NB4 (cell line): Measurements from ENCODE around the gene CDKN2AIP.
"Not testable (repeated sequence)": the region's sequence is repeated elsewhere in the genome, so short reads cannot be mapped to it uniquely, and the experiment has no call there.

Source experiments
- DNase-seq: peaks from one replicate; pipeline ENCODE4 v3.0.0; 2010; ENCODE audit warnings: low read depth
- H3K4me3 ChIP-seq: one replicate; pipeline ENCODE4 v1.5.1; 2011; ENCODE audit warnings: mild to moderate bottlenecking, low read depth, low read length, moderate library complexity
- CTCF ChIP-seq: IDR thresholded peaks from one replicate; pipeline ENCODE4 v1.5.1; 2012; ENCODE audit warnings: low read depth, low read length
- MYC ChIP-seq: IDR thresholded peaks from 2 replicates; pipeline ENCODE4 v1.6.1; 2011; ENCODE audit warnings: low read depth, low read length
- POLR2A ChIP-seq: IDR thresholded peaks from 2 replicates; pipeline ENCODE4 v1.6.1; 2011; ENCODE audit warnings: mild to moderate bottlenecking; ENCODE audit not compliant: insufficient read length; ENCODE audit errors: extremely low read depth
- TF ChIP-seq, protein P1 (sequence below): IDR thresholded peaks from 2 replicates; pipeline ENCODE4 v1.6.1; 2011; ENCODE audit warnings: low read depth, low read length

The CDKN2AIP gene

GRCh38 chr4:183430317-183430993, 14.0 kb upstream of the CDKN2AIP start:
- H3K4me3 ChIP-seq: no peak overlapping the region
- DNase-seq: no peak
- TF ChIP-seq MYC (no peak), CTCF (no peak), POLR2A (no peak)
- TF ChIP-seq, protein P1, sequence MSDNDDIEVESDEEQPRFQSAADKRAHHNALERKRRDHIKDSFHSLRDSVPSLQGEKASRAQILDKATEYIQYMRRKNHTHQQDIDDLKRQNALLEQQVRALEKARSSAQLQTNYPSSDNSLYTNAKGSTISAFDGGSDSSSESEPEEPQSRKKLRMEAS: no peak

- TF ChIP-seq CTCF: no peak
- DNase-seq: no peak
- H3K4me3 ChIP-seq: no peak overlapping the region
Observed at GRCh38 chr4:183430994-183431347, 13.5 kb upstream of the CDKN2AIP start.

GRCh38 chr4:183431614-183432013, 12.8 kb upstream of the CDKN2AIP start:
- no peak for DNase-seq
- TF ChIP-seq, protein P1: no peak
- TF ChIP-seq POLR2A (no peak), MYC (no peak), CTCF (no peak)
- H3K4me3 ChIP-seq: no peak overlapping the region

DNA sequence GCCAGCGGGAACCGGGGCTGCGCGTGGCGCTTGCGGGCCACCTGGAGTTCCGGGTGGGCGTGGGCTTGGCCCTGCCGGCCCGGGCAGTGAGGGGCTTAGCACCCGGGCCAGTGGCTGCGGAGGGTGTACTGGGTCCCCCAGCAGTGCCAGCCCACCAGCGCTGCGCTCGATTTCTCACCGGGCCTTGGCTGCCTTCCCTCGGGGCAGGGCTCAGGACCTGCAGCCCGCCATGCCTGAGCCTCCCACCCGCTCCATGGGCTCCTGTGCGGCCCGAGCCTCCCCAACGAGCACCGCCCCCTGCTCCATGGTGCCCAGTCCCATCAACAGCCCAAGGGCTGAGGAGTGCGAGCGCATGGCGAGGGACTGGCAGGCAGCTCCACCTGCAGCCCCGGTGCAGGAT, 11.3 kb upstream of the CDKN2AIP start:
- not testable (repeated sequence) for H3K4me3 ChIP-seq, DNase-seq

DNA sequence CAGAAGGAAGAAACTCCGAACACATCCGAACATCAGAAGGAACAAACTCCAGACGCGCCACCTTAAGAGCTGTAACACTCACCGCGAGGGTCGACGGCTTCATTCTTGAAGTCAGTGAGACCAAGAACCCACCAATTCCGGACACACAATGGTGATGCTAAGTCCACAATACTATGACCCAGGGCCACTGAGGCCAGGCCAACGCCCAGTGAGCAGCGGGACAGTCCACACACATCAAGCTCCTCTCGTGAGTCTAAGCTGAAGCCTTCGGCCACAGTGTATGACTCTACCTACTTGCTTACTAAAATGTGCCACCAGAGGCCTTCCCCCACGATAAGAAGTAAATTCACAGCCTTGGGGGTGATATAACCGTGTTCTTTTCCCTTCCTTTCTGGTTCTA, 10.2 kb upstream of the CDKN2AIP start:
- DNase-seq: no peak
- no peak overlapping the region for H3K4me3 ChIP-seq
- TF ChIP-seq POLR2A: no peak
- no peak for TF ChIP-seq CTCF
- TF ChIP-seq, protein P1: no peak
- no peak for TF ChIP-seq MYC

GRCh38 chr4:183434666-183435190, 9.7 kb upstream of the CDKN2AIP start:
- DNase-seq: no peak

More at GRCh38 chr4:183434666-183435190, 9.7 kb upstream of the CDKN2AIP start:
- H3K4me3 ChIP-seq: no peak overlapping the region
- no peak for TF ChIP-seq POLR2A
- TF ChIP-seq, protein P1: no peak
- TF ChIP-seq CTCF: no peak
